Caco-2 (cell line): Measurements from ENCODE around the gene PDYN. TPM values are rescaled to one million over a fixed set of nuclear protein-coding genes. Genes with fewer than 3 reads are reported as not detected.

ENCODE experiments used
- BruUV-seq: library from RNA; stranded (reverse); fragments of 400-500 nt; replicated peaks from 2 replicates; lab custom pipeline; 2021; lab: Mats Ljungman, UMichigan
- CTCF ChIA-PET: fragments of 300-600 bp; sonication (Branson Sonifier 250); formaldehyde crosslinking; loops from one replicate; lab custom pipeline; 2022; ENCODE audit warnings: antibody characterized with exemption; lab: Charles Lee
- POLR2A ChIA-PET: fragments of 300-600 bp; sonication (Branson Sonifier 250); formaldehyde crosslinking; loops from one replicate; lab custom pipeline; 2022; ENCODE audit warnings: antibody characterized with exemption; lab: Charles Lee
- DNase-seq, 2 experiments: peaks; one replicate each; pipeline versions ENCODE4 v3.0.0 to v3.0.0-alpha.2; 2020 to 2022
- H3K27me3 ChIP-seq: replicated peaks from 2 replicates; pipeline ENCODE4 v1.6.0; 2011; ENCODE audit warnings: low read length; ENCODE audit not compliant: control insufficient read depth, insufficient read depth
- H3K36me3 ChIP-seq: 2 replicates; pipeline ENCODE4 v1.5.1; 2011; ENCODE audit warnings: low read length; ENCODE audit not compliant: control insufficient read depth, insufficient read depth
- H3K4me1 ChIP-seq: fragments of 250-450 bp; sonication (Bioruptor Pico); 2 replicates; pipeline ENCODE4 v1.5.1; 2020; ENCODE audit warnings: mild to moderate bottlenecking
- H3K4me3 ChIP-seq: 2 replicates; pipeline ENCODE4 v1.5.1; 2011; ENCODE audit warnings: low read depth, mild to moderate bottlenecking, control low read depth, low read length
- H3K9me3 ChIP-seq: fragments of 250-450 bp; sonication (Bioruptor Pico); 2 replicates; pipeline ENCODE4 v1.5.1; 2020; ENCODE audit warnings: mild to moderate bottlenecking, moderate library complexity
- H3K27ac Mint-ChIP-seq: one replicate; pipeline ENCODE4 v1.8.0; 2022; ENCODE audit warnings: mixed read lengths; ENCODE audit not compliant: unreplicated experiment
- H3K27me3 Mint-ChIP-seq: one replicate; pipeline ENCODE4 v1.8.0; 2022; ENCODE audit warnings: mixed read lengths; ENCODE audit not compliant: insufficient read depth, unreplicated experiment
- H3K36me3 Mint-ChIP-seq: one replicate; pipeline ENCODE4 v1.8.0; 2022; ENCODE audit warnings: mild to moderate bottlenecking, mixed read lengths; ENCODE audit not compliant: insufficient read depth, unreplicated experiment
- H3K4me1 Mint-ChIP-seq: one replicate; pipeline ENCODE4 v1.8.0; 2022; ENCODE audit warnings: low read depth, mixed read lengths; ENCODE audit not compliant: unreplicated experiment
- H3K4me3 Mint-ChIP-seq: one replicate; pipeline ENCODE4 v1.8.0; 2022; ENCODE audit warnings: mild to moderate bottlenecking, moderate library complexity, mixed read lengths; ENCODE audit not compliant: unreplicated experiment
- H3K9me3 Mint-ChIP-seq: one replicate; pipeline ENCODE4 v1.8.0; 2022; ENCODE audit warnings: mixed read lengths; ENCODE audit not compliant: unreplicated experiment
- intact Hi-C: fragments of 100-400 bp; cut with micrococcal nuclease; formaldehyde crosslinking; loops from one replicate; pipeline ENCODE4 v1.10.0; 2022; ENCODE audit not compliant: unreplicated experiment
- total RNA-seq: library from RNA; stranded (reverse); gene quantifications from 2 replicates; pipeline ENCODE4 v1.2.3, GENCODE V29; 2022
- TF ChIP-seq, protein P1 (sequence below), 2 experiments: fragments of 200-600 bp in 1 of 2; IDR thresholded peaks; 1 replicate in 1 of 2; 2 replicates in 1 of 2; pipeline versions ENCODE4 v1.5.1 to v1.8.0; 2011 to 2022; ENCODE audit warnings: antibody characterized with exemption in 1 of 2, control low read depth in 1 of 2, inconsistent platforms in 1 of 2, low read depth in 1 of 2, low read length in 1 of 2, mild to moderate bottlenecking in 1 of 2, moderate library complexity in 1 of 2; ENCODE audit not compliant: insufficient read depth in 1 of 2, severe bottlenecking in 1 of 2, unreplicated experiment in 1 of 2

PDYN gene
- total RNA-seq, 1 experiment from 2014 or later = not detected

DNA sequence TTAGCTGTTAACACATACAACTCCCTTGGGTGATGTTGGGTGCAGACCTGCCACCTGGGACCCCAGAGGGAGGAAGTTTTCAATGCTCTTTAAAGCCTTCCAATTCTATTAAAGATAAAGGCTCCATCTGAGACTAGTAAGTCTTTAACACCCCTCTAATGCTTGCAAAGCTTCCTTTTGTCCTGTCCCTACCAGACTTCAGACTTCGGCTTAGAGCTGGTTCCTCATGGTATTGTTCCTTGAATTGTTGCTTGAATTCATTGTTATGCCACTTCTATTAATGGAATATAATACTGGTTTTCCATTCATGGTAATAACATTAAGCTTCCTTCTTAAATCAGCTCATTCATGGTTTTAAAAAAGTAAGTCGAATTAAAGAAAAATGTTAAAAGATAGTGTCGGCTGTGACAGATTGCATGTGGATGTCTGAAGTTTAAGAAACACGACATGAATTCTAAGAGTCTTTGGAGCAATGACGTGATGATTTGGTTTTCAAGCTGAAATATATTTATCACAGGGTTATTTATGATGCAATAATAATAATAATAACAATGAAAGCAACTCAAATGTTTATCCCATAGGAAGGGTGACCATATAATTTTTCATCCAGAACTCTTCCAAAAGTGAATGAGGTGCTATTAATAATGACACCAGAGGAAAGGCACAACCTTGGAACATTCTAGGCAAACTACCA, 21.8 kb downstream of the PDYN start:
- Histone ChIP-seq H3K36me3 (no peaks in the 10 kb centered on the region), H3K9me3 (no peaks in the 10 kb centered on the region), H3K27me3 (no peaks in the 10 kb centered on the region), H3K4me3 (no peak overlapping the region), H3K4me1 (no peaks in the 10 kb centered on the region)
- TF ChIP-seq, protein P1, sequence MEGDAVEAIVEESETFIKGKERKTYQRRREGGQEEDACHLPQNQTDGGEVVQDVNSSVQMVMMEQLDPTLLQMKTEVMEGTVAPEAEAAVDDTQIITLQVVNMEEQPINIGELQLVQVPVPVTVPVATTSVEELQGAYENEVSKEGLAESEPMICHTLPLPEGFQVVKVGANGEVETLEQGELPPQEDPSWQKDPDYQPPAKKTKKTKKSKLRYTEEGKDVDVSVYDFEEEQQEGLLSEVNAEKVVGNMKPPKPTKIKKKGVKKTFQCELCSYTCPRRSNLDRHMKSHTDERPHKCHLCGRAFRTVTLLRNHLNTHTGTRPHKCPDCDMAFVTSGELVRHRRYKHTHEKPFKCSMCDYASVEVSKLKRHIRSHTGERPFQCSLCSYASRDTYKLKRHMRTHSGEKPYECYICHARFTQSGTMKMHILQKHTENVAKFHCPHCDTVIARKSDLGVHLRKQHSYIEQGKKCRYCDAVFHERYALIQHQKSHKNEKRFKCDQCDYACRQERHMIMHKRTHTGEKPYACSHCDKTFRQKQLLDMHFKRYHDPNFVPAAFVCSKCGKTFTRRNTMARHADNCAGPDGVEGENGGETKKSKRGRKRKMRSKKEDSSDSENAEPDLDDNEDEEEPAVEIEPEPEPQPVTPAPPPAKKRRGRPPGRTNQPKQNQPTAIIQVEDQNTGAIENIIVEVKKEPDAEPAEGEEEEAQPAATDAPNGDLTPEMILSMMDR (IDR thresholded peaks at IDR 0.05; ENCODE audit: insufficient read depth in 1 of 2, low read depth in 1 of 2, low read length in 1 of 2, severe bottlenecking in 1 of 2, unreplicated experiment in 1 of 2) = no peak
- Mint-ChIP-seq H3K4me3 (no peak overlapping the region), H3K27ac (no peak overlapping the region), H3K9me3 (no peaks in the 10 kb centered on the region), H3K4me1 (no peaks in the 10 kb centered on the region), H3K36me3 (no peaks in the 10 kb centered on the region), H3K27me3 (peaks cover 31% of the 10 kb centered on the region)
- intact Hi-C loops = no loop called here
- BruUV-seq = no TSS peak
- no peak for DNase-seq
- CTCF ChIA-PET = no interaction called here
- POLR2A ChIA-PET = interaction anchor here (1.0 kb wide), 1 partner anchor 131 kb away, joined by 3 read pairs; no protein-coding TSS in a partner anchor

GRCh38 chr20:1968964-1969363, 24.9 kb downstream of the PDYN start:
- no peak overlapping the region for H3K4me3 Mint-ChIP-seq
- H3K36me3 Mint-ChIP-seq = no peaks in the 10 kb centered on the region
- peaks cover 17% of the 10 kb centered on the region for H3K27me3 Mint-ChIP-seq
- H3K4me1 ChIP-seq = no peaks in the 10 kb centered on the region
- H3K9me3 Mint-ChIP-seq = no peaks in the 10 kb centered on the region
- CTCF ChIA-PET = interaction anchor here (0.6 to 0.9 kb wide), 2 partner anchors 20 to 214 kb away, joined by 3 read pairs; no protein-coding TSS in a partner anchor
- intact Hi-C loops = loop anchor here (5.0 kb wide), 1 partner anchor 188 kb away; no protein-coding TSS in a partner anchor
- no peaks in the 10 kb centered on the region for H3K4me1 Mint-ChIP-seq
- no peaks in the 10 kb centered on the region for H3K9me3 ChIP-seq
- POLR2A ChIA-PET = no interaction called here
- no TSS peak for BruUV-seq
- H3K27me3 ChIP-seq = no peaks in the 10 kb centered on the region
- TF ChIP-seq, protein P1 (IDR thresholded peaks at IDR 0.05; ENCODE audit: insufficient read depth in 1 of 2, low read depth in 1 of 2, low read length in 1 of 2, severe bottlenecking in 1 of 2, unreplicated experiment in 1 of 2) = no peak
- H3K4me3 ChIP-seq = no peak overlapping the region
- H3K27ac Mint-ChIP-seq = no peak overlapping the region
- DNase-seq = no peak
- H3K36me3 ChIP-seq = no peaks in the 10 kb centered on the region

- peak; percentile 74 to 87 for DNase-seq
- Mint-ChIP-seq H3K27ac (no peak overlapping the region), H3K27me3 (peaks cover 20% of the 10 kb centered on the region), H3K4me1 (peaks cover 7% of the 10 kb centered on the region), H3K36me3 (no peaks in the 10 kb centered on the region), H3K4me3 (peak overlapping the region; percentile 12), H3K9me3 (no peaks in the 10 kb centered on the region)
- TF ChIP-seq, protein P1 (IDR thresholded peaks at IDR 0.05; ENCODE audit: insufficient read depth in 1 of 2, low read depth in 1 of 2, low read length in 1 of 2, severe bottlenecking in 1 of 2, unreplicated experiment in 1 of 2) = peak; percentile 93 to 97
- no peaks in the 10 kb centered on the region for H3K36me3 ChIP-seq
- no peak overlapping the region for H3K4me3 ChIP-seq
- no peaks in the 10 kb centered on the region for H3K27me3 ChIP-seq
- no peaks in the 10 kb centered on the region for H3K4me1 ChIP-seq
- intact Hi-C loops = loop anchor here (1.0 to 5.0 kb wide), 4 partner anchors 128 to 207 kb away; no protein-coding TSS in a partner anchor
- ChIA-PET CTCF (interaction anchor here (0.6 to 1.8 kb wide), 6 partner anchors 128 to 487 kb away, joined by 3 to 11 read pairs (median 4); no protein-coding TSS in a partner anchor), POLR2A (interaction anchor here (0.6 kb wide), 2 partner anchors 148 to 491 kb away, joined by 3 to 7 read pairs; no protein-coding TSS in a partner anchor)
- BruUV-seq = no TSS peak
- no peaks in the 10 kb centered on the region for H3K9me3 ChIP-seq
Observed at GRCh38 chr20:1965520-1966351, 28.1 kb downstream of the PDYN start.
